Fibroblast of lung (primary cell): ENCODE measurements around the gene PIP5KL1.

Experiments used
- CTCF ChIP-seq, 2 donors: IDR thresholded peaks in 1 of 2; conservative IDR thresholded peaks in 1 of 2; 1 replicate in 1 of 2; 2 replicates in 1 of 2; pipeline ENCODE4 v1.5.1; 2011 to 2012; ENCODE audit warnings: low read length in 2 of 2, control low read depth in 1 of 2, inconsistent platforms in 1 of 2, low read depth in 1 of 2, mild to moderate bottlenecking in 1 of 2
- EZH2 ChIP-seq: IDR thresholded peaks from 2 replicates; pipeline ENCODE4 v1.5.1; 2012; ENCODE audit warnings: low read length, control low read depth, mild to moderate bottlenecking; ENCODE audit errors: missing control alignments

- TF ChIP-seq CTCF (conservative IDR thresholded peaks at IDR 0.05 in 1 of 2, IDR thresholded peaks at IDR 0.05 in 1 of 2; ENCODE audit: low read depth in 1 of 2, low read length in 2 of 2) (no peak), EZH2 (no peak)
Observed at GRCh38 chr9:127960410-127961154, 30.0 kb upstream of the PIP5KL1 start.
